HG02840 (cell line): ENCODE results near the gene TENM4.
"Not testable (repeated sequence)": the region's sequence is repeated elsewhere in the genome, so short reads cannot be mapped to it uniquely, and the experiment has no call there.

Experiments
- ATAC-seq: cut with Tn5 transposase; IDR thresholded peaks from one replicate; pipeline ENCODE4 v1.9.1; 2021; ENCODE audit warnings: mild to moderate bottlenecking, moderate library complexity, moderate number of reproducible peaks; ENCODE audit not compliant: unreplicated experiment, low FRiP score

TENM4 gene

DNA sequence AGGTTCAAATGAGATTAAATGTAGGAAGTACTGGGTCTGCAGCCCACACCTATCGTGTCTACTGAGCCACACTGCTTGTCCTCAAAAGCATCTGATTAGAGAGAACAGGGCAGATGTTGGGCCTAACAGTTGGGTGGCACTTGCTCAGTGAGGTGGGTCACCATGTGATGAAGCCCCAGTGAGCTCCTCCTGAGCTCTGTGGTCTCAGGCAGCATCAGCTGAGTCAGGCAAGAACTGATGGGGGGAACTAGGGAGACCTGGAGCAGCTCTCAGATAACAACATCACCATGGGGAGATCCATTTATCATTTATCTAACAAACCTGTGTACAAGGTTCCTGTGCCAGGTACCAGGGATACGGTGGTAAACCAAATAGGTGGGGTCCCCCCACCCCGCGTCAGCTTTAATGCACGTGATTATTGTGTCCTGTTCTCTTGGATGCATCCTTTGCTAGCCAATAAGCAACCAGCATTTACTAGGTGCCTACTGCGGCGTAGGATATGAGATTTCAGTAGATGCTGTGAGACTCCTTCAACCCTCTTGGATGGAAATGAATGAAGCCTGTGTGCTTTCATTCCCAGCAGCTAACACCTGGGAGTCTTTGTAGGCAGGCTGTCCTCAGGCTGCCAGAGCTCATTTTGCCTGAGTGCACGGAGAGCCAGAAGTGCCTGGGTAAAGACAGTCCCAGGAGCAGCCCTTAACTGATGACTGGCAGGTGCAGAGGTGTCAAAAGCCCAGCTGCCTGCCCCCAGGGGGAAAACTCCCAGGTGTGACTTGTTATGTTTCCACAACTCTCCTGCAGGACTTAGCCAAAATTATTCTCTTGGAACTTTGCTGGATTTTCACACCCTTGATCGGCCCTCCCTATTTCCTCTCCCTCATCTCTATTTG is 792.6 kb downstream of the TENM4 start:
- no peak for ATAC-seq

DNA sequence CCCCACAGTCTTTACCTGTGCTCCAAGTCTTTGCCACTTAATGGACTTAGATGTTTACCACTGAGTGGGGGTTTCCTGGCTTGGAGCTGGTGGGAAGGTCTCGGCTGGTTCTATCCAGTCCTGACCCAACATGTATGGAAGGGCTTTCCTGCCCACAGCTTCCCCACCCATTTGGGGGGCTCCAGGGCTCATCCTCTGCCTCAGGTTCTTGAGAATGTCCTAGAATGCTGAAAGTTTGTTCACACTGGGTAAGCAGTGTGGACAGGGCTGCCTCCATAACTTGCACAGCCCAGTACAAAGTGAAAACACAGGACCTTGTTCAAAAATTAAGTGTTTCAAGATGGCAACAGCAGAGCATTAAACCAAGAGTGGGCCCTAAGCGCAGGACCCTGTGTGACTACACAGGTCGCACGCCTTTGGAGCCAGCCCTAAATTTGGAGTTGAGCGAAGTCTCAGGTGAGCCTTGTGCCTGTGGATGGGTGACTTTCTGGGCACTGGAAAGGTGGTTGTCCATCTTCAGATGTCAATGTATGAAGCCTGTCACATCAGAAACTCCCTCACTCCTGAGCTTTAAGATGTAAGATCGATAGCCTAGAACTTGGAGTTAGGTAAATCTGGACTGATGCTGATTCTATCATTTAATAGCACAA is 793.4 kb downstream of the TENM4 start:
- no peak for ATAC-seq

GRCh38 chr11:78646564-78647185 is 794.2 kb downstream of the TENM4 start:
- no peak for ATAC-seq

DNA sequence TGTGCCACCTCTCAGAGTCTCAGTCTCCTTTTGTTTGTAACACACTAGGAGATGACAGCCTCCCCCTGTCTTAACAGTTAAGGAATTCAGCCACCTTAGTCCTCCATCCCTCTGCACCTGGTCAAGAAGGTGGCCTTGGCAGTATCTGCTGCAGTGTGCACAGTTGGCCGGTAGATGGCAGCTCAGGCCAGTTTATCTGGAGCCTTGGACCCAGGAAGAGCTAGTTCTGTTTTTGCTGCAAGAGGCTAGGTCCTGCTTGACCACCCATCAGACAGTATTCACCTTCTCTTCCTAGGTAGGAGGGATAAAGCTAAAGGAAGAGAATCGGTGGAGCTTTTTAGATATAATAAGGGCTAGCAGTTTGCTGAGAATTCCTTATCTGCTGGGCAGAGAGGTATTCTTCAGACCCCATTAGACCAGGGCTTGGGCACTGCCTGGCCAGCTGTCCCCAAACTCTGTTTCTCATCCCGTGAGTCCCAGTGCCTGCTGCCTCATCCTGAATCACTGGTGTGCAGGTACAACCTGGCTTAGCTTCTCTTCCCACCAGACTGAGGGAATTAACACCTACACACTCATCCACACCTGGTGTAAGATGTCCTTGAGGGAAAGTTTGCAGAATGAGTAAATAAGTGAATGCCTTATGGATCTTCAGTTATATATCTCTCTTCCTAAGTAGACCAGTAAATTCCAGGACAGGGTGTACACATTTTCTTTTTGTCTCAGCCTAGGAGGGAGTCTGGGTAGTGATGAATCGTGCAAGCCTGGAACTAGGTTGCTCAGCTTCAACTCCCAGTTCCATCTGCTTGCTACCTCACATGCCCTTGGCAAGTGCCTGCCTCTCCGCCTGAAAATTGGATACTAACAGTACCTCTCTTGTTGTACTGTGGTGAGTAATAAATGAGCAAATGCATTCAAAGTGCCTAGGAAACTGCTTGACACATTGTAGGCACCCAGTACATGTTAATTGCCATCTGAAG is 795.3 kb downstream of the TENM4 start:
- ATAC-seq, result no peak

- ATAC-seq, result no peak
Observed at GRCh38 chr11:78643676-78644056, 797.2 kb downstream of the TENM4 start.

DNA sequence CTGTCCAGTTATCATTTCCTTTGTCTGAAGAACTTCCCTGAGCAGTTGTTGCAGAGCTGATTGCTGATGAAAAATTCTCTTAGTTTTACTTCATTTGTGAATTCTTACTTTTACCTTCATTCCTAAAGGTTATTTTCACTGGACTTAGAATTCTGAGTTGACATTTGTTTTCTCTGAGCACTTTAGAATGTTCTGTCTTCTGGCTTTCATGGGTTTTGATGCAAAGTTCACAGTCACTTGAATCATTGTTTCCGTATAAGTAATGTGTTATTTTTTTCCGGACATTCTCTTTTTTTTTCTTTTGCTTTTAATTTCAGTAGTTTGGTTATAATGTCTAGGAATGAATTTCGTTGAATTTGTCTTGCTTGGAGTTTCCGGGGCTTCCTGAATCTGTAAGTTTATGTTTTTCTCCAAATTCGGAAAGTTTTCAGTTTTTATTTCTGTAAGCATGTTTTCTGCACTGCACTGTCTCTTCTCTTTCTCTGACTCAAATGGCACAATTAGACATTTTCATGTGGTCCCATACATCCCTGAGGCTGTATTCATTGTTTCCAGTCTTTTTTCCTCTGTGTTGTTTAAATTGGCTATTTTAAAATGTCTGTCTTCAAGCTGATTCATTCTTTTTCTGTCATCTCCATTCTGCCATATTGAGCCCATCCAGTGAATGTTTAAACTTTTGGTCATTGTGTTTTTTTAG is 797.7 kb downstream of the TENM4 start:
- ATAC-seq, result no peak

DNA sequence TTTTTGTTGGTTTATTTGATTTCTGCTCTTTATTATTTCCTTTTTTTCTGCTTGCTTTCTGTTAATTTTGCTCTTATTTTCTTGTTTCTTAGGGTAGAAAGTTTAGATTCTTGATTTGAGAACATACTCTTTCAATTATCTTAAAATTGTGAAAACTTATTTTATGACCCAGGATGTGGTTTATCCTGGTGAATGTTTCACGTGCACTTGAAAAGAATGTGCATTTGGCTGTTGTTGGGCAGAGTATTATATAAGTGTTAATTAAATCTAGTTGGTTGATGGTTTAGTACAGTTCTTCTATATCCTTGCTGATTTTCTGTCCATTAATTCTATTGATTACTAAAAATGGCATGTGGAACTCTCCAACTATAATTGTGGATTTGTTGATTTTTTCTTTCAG is 799.3 kb downstream of the TENM4 start:
- ATAC-seq, result no peak

DNA sequence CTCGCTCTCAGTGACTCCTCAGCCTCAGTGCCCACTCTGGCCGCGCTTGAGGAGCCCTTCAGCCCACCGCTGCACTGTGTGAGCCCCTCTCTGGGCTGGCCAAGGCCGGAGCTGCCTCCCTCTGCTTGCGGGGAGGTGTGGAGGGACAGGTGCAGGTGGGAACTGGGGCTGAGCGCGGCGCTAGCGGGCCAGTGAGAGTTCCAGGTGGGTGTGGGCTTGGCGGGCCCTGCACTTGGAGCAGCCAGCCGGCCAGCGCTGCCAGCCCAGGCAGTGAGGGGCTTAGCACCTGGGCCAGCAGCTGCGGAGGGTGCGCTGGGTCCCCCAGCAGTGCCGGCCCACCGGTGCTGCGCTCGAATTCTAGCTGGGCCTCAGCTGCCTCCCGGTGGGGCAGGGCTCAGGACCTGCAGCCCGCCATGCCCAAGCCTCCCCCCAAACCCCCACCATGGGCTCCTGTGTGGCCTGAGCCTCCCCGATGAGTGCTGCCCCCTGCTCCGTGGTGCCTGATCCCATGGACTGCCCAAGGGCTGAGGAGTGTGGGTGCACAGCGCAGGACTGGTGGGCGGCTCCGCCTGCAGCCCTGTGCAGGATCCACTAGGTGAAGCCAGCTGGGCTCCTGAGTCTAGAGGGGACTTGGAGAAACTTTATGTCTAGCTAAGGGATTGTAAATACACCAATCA is 802.0 kb downstream of the TENM4 start:
- no peak for ATAC-seq

DNA sequence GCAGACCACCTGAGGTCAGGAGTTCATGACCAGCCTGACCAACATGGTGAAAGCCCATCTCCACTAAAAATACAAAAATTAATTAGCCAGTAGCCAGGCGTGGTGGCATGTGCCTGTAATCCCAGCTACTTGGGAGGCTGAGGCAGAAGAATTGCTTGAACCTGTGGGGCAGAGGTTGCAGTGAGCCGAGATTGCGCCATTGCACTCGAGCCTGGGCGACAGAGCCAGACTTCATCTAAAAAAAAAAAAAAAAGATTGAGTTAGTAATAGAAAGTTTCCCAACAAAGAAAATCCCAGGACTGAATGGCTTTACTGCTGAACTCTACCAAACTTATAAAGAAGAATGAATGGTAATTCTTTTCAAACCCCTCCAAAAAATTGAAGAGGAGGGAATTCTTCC is 803.3 kb downstream of the TENM4 start:
- not testable (repeated sequence) for ATAC-seq

DNA sequence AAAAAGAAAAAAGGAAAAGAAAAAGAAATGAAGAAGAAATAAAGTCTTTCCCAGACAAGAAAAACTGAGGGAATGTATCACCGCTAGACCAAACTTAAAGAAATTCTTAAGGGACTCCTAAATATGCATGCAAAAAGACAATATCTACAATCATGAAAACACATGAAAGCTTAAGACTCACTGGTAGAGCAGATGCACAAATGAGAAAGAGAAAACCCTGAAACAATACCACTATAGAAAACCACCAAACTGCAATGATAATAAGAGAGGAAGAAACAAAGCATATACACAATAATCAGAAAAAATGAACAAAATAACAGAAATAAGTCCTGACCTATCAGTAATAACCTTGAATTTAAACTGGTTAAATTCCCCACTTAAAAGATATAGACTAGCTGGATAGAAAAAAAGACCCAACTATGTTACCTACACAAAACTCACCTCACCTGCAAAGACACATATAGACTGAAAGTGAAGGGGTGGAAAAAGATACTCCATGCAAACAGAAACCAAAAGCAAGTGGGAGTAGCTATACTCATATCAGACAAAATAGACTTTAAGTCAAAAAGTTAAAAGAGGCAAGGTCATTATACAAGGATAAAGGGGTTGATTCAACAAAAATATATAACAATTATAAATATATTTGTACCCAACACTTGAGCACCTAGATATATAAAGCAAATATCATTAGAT is 804.9 kb downstream of the TENM4 start:
- no peak for ATAC-seq

- no peak for ATAC-seq
Observed at GRCh38 chr11:78633516-78634310, 807.1 kb downstream of the TENM4 start.

DNA sequence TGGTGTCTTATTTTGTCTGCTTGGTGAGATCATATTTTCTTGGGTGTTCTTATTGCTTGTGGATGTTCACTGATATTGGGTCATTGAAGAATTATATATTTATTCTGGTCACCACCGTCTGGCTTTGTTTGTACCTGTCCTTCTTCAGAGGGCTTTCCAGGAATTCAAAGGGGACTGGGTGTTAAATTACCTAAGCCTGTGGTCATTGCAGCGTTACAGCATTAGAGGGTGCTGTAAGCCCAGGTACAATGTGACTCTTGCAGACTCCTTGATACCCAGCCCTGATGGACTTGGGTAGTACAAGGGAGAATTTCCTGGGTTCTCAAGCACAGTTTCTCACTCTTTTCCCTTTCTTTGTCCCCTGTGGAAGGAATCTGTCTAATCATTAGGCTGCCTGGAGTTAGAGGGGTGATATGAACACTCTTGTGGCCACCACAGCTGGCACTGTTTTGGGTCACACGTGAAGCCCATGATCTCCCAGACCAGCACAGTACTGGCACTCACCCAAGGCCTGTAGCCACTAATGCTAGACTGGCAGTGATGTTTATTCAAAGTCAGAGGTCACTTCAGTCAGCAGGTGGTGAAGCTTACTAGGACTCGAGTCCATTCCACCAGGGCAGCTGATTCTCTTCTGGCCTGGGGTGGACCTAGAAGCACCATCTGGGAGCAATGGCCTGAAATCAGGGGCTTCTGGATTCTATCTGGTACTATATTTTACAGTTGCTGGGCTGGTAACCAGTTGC is 810.1 kb downstream of the TENM4 start:
- no peak for ATAC-seq

GRCh38 chr11:78630155-78630554 is 810.7 kb downstream of the TENM4 start:
- ATAC-seq, result no peak

DNA sequence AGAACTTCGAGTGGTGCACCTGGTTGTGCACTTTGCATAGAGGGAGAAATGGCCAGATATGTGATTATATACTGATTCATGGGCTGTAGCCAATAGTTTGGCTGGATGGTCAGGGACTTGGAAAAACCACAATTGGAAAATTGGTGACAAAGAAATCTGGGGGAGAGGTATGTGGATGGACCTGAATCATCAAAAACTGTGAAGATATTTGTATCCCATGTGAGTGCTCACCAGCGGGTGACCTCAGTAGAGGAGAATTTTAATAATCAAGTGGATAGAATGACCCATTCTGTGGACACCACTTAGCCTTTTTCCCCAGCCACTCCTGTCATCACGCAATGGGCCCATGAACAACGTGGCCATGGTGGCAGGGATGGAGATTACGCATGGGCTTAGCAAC is 818.2 kb downstream of the TENM4 start:
- ATAC-seq, result no peak

DNA sequence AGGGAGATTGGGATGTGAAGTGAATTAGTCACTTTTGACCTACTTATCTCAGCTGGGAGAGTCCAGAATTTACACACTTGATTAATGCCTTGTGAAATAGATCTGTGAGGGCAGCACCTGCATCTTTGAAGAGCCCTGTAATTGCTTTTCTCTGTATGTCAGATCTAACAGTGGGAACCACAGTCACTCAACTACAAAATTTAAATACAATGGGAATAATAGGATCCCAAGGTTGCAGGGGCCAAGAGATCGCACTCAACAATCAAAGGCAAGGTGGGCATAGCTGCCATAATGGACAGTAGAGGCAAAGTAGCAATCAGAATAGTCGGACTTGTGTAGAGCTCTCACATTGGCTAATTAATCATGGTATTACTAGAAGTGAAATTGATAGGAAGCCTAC is 820.7 kb downstream of the TENM4 start:
- no peak for ATAC-seq

GRCh38 chr11:78615724-78616123 is 825.1 kb downstream of the TENM4 start:
- ATAC-seq, result no peak

DNA sequence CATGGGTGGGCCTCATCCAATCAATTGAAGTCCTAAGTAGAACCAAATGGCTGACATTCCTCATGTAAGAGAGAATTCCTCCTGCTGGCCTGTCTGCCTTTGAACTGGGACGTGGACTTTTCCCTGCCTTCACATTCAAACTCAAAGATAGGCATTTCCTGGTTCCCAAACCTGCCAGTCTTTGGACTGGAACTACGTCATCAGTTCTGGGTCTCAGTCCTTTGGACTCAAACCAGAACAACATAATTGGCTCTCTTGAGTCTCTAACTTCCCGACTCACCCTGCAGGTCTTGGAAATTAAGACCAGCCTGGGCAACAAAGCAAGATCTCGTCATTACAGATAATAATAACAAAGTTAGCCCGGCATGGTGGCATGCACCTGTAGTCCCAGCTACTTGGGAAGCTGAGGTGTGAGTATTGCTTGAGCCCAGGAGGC is 827.4 kb downstream of the TENM4 start:
- ATAC-seq, result no peak
